Measurements from ENCODE around the gene ATRIP. TPM values are rescaled to one million over a fixed set of nuclear protein-coding genes. Genes with fewer than 3 reads are reported as not detected.

The ATRIP gene
- total and polyA plus RNA-seq, 12 donors: 2.2 to 5.4 (median 3.8) TPM

- Histone ChIP-seq H3K36me3 (peaks cover 0 to 75% (median 31%) of the 10 kb centered on the region in 9 donors), H3K27ac (no peak overlapping the region), H3K9me3 (no peaks in the 10 kb centered on the region), H3K4me3 (no peak overlapping the region), H3K27me3 (no peaks in the 10 kb centered on the region), H3K4me1 (peaks cover 0 to 4% (median 0%) of the 10 kb centered on the region in 9 donors)
- TF ChIP-seq, protein P1, sequence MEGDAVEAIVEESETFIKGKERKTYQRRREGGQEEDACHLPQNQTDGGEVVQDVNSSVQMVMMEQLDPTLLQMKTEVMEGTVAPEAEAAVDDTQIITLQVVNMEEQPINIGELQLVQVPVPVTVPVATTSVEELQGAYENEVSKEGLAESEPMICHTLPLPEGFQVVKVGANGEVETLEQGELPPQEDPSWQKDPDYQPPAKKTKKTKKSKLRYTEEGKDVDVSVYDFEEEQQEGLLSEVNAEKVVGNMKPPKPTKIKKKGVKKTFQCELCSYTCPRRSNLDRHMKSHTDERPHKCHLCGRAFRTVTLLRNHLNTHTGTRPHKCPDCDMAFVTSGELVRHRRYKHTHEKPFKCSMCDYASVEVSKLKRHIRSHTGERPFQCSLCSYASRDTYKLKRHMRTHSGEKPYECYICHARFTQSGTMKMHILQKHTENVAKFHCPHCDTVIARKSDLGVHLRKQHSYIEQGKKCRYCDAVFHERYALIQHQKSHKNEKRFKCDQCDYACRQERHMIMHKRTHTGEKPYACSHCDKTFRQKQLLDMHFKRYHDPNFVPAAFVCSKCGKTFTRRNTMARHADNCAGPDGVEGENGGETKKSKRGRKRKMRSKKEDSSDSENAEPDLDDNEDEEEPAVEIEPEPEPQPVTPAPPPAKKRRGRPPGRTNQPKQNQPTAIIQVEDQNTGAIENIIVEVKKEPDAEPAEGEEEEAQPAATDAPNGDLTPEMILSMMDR (IDR thresholded peaks at IDR 0.05): no peak
- 97 to 98% methylated on average over 4 of the region's 4 CpGs for WGBS, 2 donors
- DNase-seq (no peak), ATAC-seq (no peak)
- intact Hi-C loops (cut with DNase I): no loop called here
Measured at GRCh38 chr3:48416546-48416945, 30.0 kb upstream of the ATRIP start.

DNA sequence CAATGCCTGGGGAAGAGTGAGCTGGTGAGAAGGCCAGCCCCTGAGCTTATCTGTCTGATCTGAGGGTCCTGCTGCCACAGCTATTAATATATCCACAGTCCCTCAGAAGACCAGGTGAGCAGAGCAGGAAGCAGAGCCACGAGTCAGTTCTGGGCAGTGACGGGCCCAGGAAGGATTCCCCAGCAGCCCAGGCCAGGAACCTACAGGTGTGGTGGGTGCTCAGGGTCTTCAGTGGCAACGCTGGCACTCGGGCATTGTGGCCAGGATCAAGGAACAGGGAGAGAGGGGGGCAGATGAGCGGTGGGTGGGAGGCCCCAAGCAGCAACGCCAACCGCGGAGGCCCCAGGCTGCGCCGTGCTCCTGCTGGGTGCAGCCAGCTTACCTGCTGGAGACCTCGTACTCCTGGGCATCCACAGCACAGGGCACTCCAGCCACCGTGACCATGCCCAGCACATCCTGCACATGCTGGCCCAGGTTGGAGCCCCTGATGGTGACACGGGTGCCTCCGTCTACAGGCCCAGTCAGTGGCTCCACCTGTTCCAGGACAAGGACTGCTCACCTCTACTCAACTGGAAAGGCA lies 28.9 kb upstream of the ATRIP start:
- ATAC-seq (no peak), DNase-seq (no peak)
- Histone ChIP-seq H3K27me3 (no peaks in the 10 kb centered on the region), H3K9me3 (no peaks in the 10 kb centered on the region), H3K4me3 (no peak overlapping the region), H3K36me3 (peaks cover 0 to 65% (median 22%) of the 10 kb centered on the region in 9 donors), H3K4me1 (peaks cover 0 to 7% (median 0%) of the 10 kb centered on the region in 9 donors), H3K27ac (no peak overlapping the region)
- TF ChIP-seq, protein P1 (IDR thresholded peaks at IDR 0.05): no peak
- WGBS, 2 donors: 95% methylated on average over 14 of the region's 14 CpGs
- intact Hi-C loops (cut with DNase I): no loop called here

DNA sequence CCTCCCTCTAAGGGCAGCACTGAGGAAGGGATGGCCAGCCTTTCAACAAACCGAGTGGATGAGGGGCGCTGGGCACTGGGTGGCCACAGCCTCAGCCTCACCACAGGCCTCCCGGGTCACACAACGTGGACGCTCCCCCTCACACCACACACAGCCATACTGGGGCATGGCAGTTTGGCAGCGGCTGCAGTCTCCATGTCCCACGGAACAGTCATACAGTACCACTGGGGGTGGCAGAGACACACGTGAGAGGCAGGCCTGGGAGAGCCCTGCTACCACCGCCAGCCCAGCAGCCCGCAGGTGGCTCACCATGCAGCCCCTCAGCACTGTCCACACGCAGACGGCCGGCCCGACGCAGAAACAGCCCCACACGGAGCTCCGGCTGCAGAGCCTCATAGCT lies 28.4 kb upstream of the ATRIP start:
- no peaks in the 10 kb centered on the region for H3K27me3 ChIP-seq
- TF ChIP-seq, protein P1 (IDR thresholded peaks at IDR 0.05): no peak
- H3K36me3 ChIP-seq: peaks cover 0 to 59% (median 21%) of the 10 kb centered on the region in 9 donors
- intact Hi-C loops (cut with DNase I): no loop called here
- peaks cover 0 to 7% (median 0%) of the 10 kb centered on the region in 9 donors for H3K4me1 ChIP-seq
- 92 to 95% methylated on average over 17 of the region's 17 CpGs for WGBS, 2 donors
- ATAC-seq (no peak), DNase-seq (no peak)
- no peaks in the 10 kb centered on the region for H3K9me3 ChIP-seq
- no peak overlapping the region for H3K27ac ChIP-seq
- no peak overlapping the region for H3K4me3 ChIP-seq

GRCh38 chr3:48418651-48419050 lies 27.9 kb upstream of the ATRIP start:
- no peak overlapping the region for H3K27ac ChIP-seq
- 88 to 90% methylated on average over 9 of the region's 9 CpGs for WGBS, 2 donors
- DNase-seq (no peak), ATAC-seq (no peak)
- peaks cover 0 to 7% (median 0%) of the 10 kb centered on the region in 9 donors for H3K4me1 ChIP-seq
- peaks cover 0 to 54% (median 21%) of the 10 kb centered on the region in 9 donors for H3K36me3 ChIP-seq
- H3K4me3 ChIP-seq: no peak overlapping the region
- intact Hi-C loops (cut with DNase I): no loop called here
- H3K9me3 ChIP-seq: no peaks in the 10 kb centered on the region
- no peaks in the 10 kb centered on the region for H3K27me3 ChIP-seq
- TF ChIP-seq, protein P1 (IDR thresholded peaks at IDR 0.05): no peak
